DND-41 (cell line): ENCODE results near the gene ARHGAP24.

Experiments used
- ATAC-seq: fragments of 200-7000 bp; cut with Tn5 transposase; 3 replicates; pipeline ENCODE4 v1.9.1; 2021; ENCODE audit warnings: low read depth; ENCODE audit not compliant: insufficient read depth
- DNase-seq: peaks from one replicate; pipeline ENCODE4 v3.0.0-alpha.2; 2020
- H2AFZ ChIP-seq: 2 replicates; pipeline ENCODE4 v1.6.0; 2012; ENCODE audit warnings: low read depth, low read length
- H3K27ac ChIP-seq: 2 replicates; pipeline ENCODE4 v1.5.1; 2012; ENCODE audit warnings: low read length, inconsistent platforms
- H3K27me3 ChIP-seq: fragments of 200-600 bp; sonication (generic); 2 replicates; pipeline ENCODE4 v1.6.0; 2012; ENCODE audit warnings: low read length, mild to moderate bottlenecking, inconsistent platforms; ENCODE audit not compliant: insufficient read depth, poor library complexity
- H3K36me3 ChIP-seq: 2 replicates; pipeline ENCODE4 v1.5.1; 2012; ENCODE audit warnings: low read length, inconsistent platforms; ENCODE audit not compliant: insufficient read depth
- H3K4me1 ChIP-seq: 2 replicates; pipeline ENCODE4 v1.5.1; 2012; ENCODE audit warnings: mild to moderate bottlenecking, low read length; ENCODE audit not compliant: insufficient read depth
- H3K4me2 ChIP-seq: 2 replicates; pipeline ENCODE4 v1.6.0; 2012; ENCODE audit warnings: mild to moderate bottlenecking, moderate library complexity, low read length, inconsistent platforms; ENCODE audit not compliant: insufficient read depth
- H3K4me3 ChIP-seq, 2 experiments: fragments of 200-600 bp in 1 of 2; shearing (Covaris generic) in 1 of 2; 2 replicates each; pipeline ENCODE4 v1.5.1; 2012 to 2016; ENCODE audit warnings: inconsistent platforms in 2 of 2, low read length in 2 of 2, mild to moderate bottlenecking in 2 of 2, low read depth in 1 of 2, moderate library complexity in 1 of 2
- H3K79me2 ChIP-seq: 2 replicates; pipeline ENCODE4 v1.6.0; 2012; ENCODE audit warnings: low read length, inconsistent platforms; ENCODE audit not compliant: insufficient read depth
- H3K9ac ChIP-seq: 2 replicates; pipeline ENCODE4 v1.6.0; 2012; ENCODE audit warnings: low read depth, mild to moderate bottlenecking, inconsistent platforms, low read length, moderate library complexity
- H3K9me3 ChIP-seq: 2 replicates; pipeline ENCODE4 v1.5.1; 2012; ENCODE audit warnings: low read length, moderate library complexity, mild to moderate bottlenecking, inconsistent platforms; ENCODE audit not compliant: insufficient read depth, severe bottlenecking
- H4K20me1 ChIP-seq: 2 replicates; pipeline ENCODE4 v1.6.0; 2012; ENCODE audit warnings: low read length; ENCODE audit not compliant: insufficient read depth
- CTCF ChIP-seq: IDR thresholded peaks from 2 replicates; pipeline ENCODE4 v1.5.1; 2012; ENCODE audit warnings: borderline replicate concordance, low read length, moderate library complexity, mild to moderate bottlenecking; ENCODE audit not compliant: poor library complexity, severe bottlenecking; ENCODE audit errors: extremely low read depth
- EZH2 ChIP-seq: IDR thresholded peaks from 3 replicates; pipeline ENCODE4 v1.6.1; 2012; ENCODE audit warnings: borderline replicate concordance, low read depth, mild to moderate bottlenecking, moderate library complexity, low read length, inconsistent platforms; ENCODE audit not compliant: severe bottlenecking

The ARHGAP24 gene

GRCh38 chr4:85459736-85460135 lies 15.2 kb upstream of the ARHGAP24 start:
- Histone ChIP-seq H2AFZ (no peak overlapping the region), H4K20me1 (no peaks in the 10 kb centered on the region), H3K79me2 (no peaks in the 10 kb centered on the region), H3K4me2 (no peak overlapping the region), H3K27ac (no peak overlapping the region), H3K4me3 (no peak overlapping the region), H3K36me3 (no peaks in the 10 kb centered on the region), H3K4me1 (no peaks in the 10 kb centered on the region), H3K9me3 (no peaks in the 10 kb centered on the region), H3K9ac (no peak overlapping the region), H3K27me3 (no peaks in the 10 kb centered on the region)
- TF ChIP-seq CTCF (no peak), EZH2 (no peak)
- DNase-seq (no peak), ATAC-seq (no peak)

GRCh38 chr4:85474356-85474755 lies 594 bp upstream of the ARHGAP24 start:
- H3K9ac ChIP-seq, result no peak overlapping the region
- no peaks in the 10 kb centered on the region for H3K9me3 ChIP-seq
- no peaks in the 10 kb centered on the region for H4K20me1 ChIP-seq
- H3K4me2 ChIP-seq, result no peak overlapping the region
- H3K27me3 ChIP-seq, result no peaks in the 10 kb centered on the region
- DNase-seq, result no peak
- H3K4me3 ChIP-seq, result no peak overlapping the region
- no peak for ATAC-seq
- H3K79me2 ChIP-seq, result no peaks in the 10 kb centered on the region
- H2AFZ ChIP-seq, result no peak overlapping the region
- TF ChIP-seq CTCF (no peak), EZH2 (no peak)
- H3K27ac ChIP-seq, result no peak overlapping the region
- H3K36me3 ChIP-seq, result no peaks in the 10 kb centered on the region
- no peaks in the 10 kb centered on the region for H3K4me1 ChIP-seq

- Histone ChIP-seq H3K9me3 (no peaks in the 10 kb centered on the region), H3K27ac (no peak overlapping the region), H3K4me2 (no peak overlapping the region), H3K4me1 (no peaks in the 10 kb centered on the region), H4K20me1 (no peaks in the 10 kb centered on the region), H3K9ac (no peak overlapping the region), H3K27me3 (no peaks in the 10 kb centered on the region), H3K79me2 (no peaks in the 10 kb centered on the region), H2AFZ (no peak overlapping the region), H3K4me3 (no peak overlapping the region), H3K36me3 (no peaks in the 10 kb centered on the region)
- TF ChIP-seq CTCF (no peak), EZH2 (no peak)
- no peak for ATAC-seq
- DNase-seq, result no peak
Observed at GRCh38 chr4:85475631-85476233, 782 bp downstream of the ARHGAP24 start.
